ENCODE results near the gene IGSF11.

Gene IGSF11

GRCh38 chr3:118990823-118991560, 43.7 kb downstream of the IGSF11 start:
- DNase-seq (ENCODE audit: low read depth): no peak
- H3K4me3 ChIP-seq (ENCODE audit: low read length): no peak overlapping the region
- no peak for TF ChIP-seq CTCF (conservative IDR thresholded peaks at IDR 0.05; ENCODE audit: low read depth, low read length)

- TF ChIP-seq CTCF (conservative IDR thresholded peaks at IDR 0.05; ENCODE audit: low read depth, low read length): no peak
- DNase-seq (ENCODE audit: low read depth): no peak
- H3K4me3 ChIP-seq (ENCODE audit: low read length): no peak overlapping the region
These were observed 46.2 kb downstream of the IGSF11 start for GRCh38 chr3:118988198-118989130.

- TF ChIP-seq CTCF (conservative IDR thresholded peaks at IDR 0.05; ENCODE audit: low read depth, low read length): no peak
- peak; percentile 37 for DNase-seq (ENCODE audit: low read depth)
These were observed 47.2 kb downstream of the IGSF11 start for GRCh38 chr3:118987477-118987876.

GRCh38 chr3:118986734-118987133, 47.9 kb downstream of the IGSF11 start:
- no peak for DNase-seq (ENCODE audit: low read depth)
- TF ChIP-seq CTCF (conservative IDR thresholded peaks at IDR 0.05; ENCODE audit: low read depth, low read length): no peak
- no peak overlapping the region for H3K4me3 ChIP-seq (ENCODE audit: low read length)

More at GRCh38 chr3:118987477-118987876, 47.2 kb downstream of the IGSF11 start:
- H3K4me3 ChIP-seq (ENCODE audit: low read length): no peak overlapping the region

GRCh38 chr3:118984699-118985098, 49.9 kb downstream of the IGSF11 start:
- no peak overlapping the region for H3K4me3 ChIP-seq (ENCODE audit: low read length)
- TF ChIP-seq CTCF (conservative IDR thresholded peaks at IDR 0.05; ENCODE audit: low read depth, low read length): no peak
- DNase-seq (ENCODE audit: low read depth): no peak

- TF ChIP-seq CTCF (conservative IDR thresholded peaks at IDR 0.05; ENCODE audit: low read depth, low read length): no peak
- no peak overlapping the region for H3K4me3 ChIP-seq (ENCODE audit: low read length)
- no peak for DNase-seq (ENCODE audit: low read depth)
These were observed 53.0 kb downstream of the IGSF11 start for GRCh38 chr3:118981494-118982134.

Measured in retinal pigment epithelial cell (primary cell).